ENCODE measurements around the gene HOXB6.

The HOXB6 gene

GRCh38 chr17:48641541-48642058, 36.8 kb upstream of the HOXB6 start:
- ATAC-seq (replicated peaks; ENCODE audit: extremely low read depth, poor library complexity, severe bottlenecking) (no peak), DNase-seq (ENCODE audit: low spot score in 2 of 2) (no peak)
- Mint-ChIP-seq H3K36me3 (ENCODE audit: insufficient read depth) (peaks cover 7% of the 10 kb centered on the region), H3K4me1 (peaks cover 23% of the 10 kb centered on the region), H3K27ac (ENCODE audit: low read depth) (no peak overlapping the region), H3K4me3 (no peak overlapping the region), H3K27me3 (peaks cover 86% of the 10 kb centered on the region), H3K9me3 (no peaks in the 10 kb centered on the region)

- no peaks in the 10 kb centered on the region for H3K9me3 Mint-ChIP-seq
- no peak for DNase-seq (ENCODE audit: low spot score in 2 of 2)
- H3K4me3 Mint-ChIP-seq: no peak overlapping the region
- peaks cover 21% of the 10 kb centered on the region for H3K4me1 Mint-ChIP-seq
- H3K27me3 Mint-ChIP-seq: peaks cover 86% of the 10 kb centered on the region
- H3K36me3 Mint-ChIP-seq (ENCODE audit: insufficient read depth): peaks cover 3% of the 10 kb centered on the region
- ATAC-seq (replicated peaks; ENCODE audit: extremely low read depth, poor library complexity, severe bottlenecking): no peak
- no peak overlapping the region for H3K27ac Mint-ChIP-seq (ENCODE audit: low read depth)
These were observed 36.0 kb upstream of the HOXB6 start for GRCh38 chr17:48640858-48641180.

GRCh38 chr17:48639982-48640857, 35.4 kb upstream of the HOXB6 start:
- Mint-ChIP-seq H3K27me3 (peaks cover 86% of the 10 kb centered on the region), H3K4me1 (peaks cover 15% of the 10 kb centered on the region), H3K27ac (ENCODE audit: low read depth) (no peak overlapping the region), H3K9me3 (no peaks in the 10 kb centered on the region), H3K4me3 (no peak overlapping the region), H3K36me3 (ENCODE audit: insufficient read depth) (peaks cover 4% of the 10 kb centered on the region)
- DNase-seq (ENCODE audit: low spot score in 2 of 2) (no peak), ATAC-seq (replicated peaks; ENCODE audit: extremely low read depth, poor library complexity, severe bottlenecking) (no peak)

GRCh38 chr17:48639136-48639535, 34.4 kb upstream of the HOXB6 start:
- peaks cover 84% of the 10 kb centered on the region for H3K27me3 Mint-ChIP-seq
- no peaks in the 10 kb centered on the region for H3K9me3 Mint-ChIP-seq
- H3K36me3 Mint-ChIP-seq (ENCODE audit: insufficient read depth): peaks cover 4% of the 10 kb centered on the region
- DNase-seq (ENCODE audit: low spot score in 2 of 2): no peak
- no peak overlapping the region for H3K4me3 Mint-ChIP-seq
- no peak overlapping the region for H3K27ac Mint-ChIP-seq (ENCODE audit: low read depth)
- peaks cover 15% of the 10 kb centered on the region for H3K4me1 Mint-ChIP-seq
- no peak for ATAC-seq (replicated peaks; ENCODE audit: extremely low read depth, poor library complexity, severe bottlenecking)

GRCh38 chr17:48637323-48638260, 32.8 kb upstream of the HOXB6 start:
- Mint-ChIP-seq H3K27ac (ENCODE audit: low read depth) (no peak overlapping the region), H3K27me3 (peaks cover 79% of the 10 kb centered on the region), H3K4me1 (peaks cover 15% of the 10 kb centered on the region), H3K4me3 (no peak overlapping the region), H3K9me3 (no peaks in the 10 kb centered on the region), H3K36me3 (ENCODE audit: insufficient read depth) (peaks cover 4% of the 10 kb centered on the region)
- DNase-seq (ENCODE audit: low spot score in 2 of 2) (no peak), ATAC-seq (replicated peaks; ENCODE audit: extremely low read depth, poor library complexity, severe bottlenecking) (no peak)

GRCh38 chr17:48636177-48637018, 31.6 kb upstream of the HOXB6 start:
- H3K4me1 Mint-ChIP-seq: peaks cover 9% of the 10 kb centered on the region
- DNase-seq (ENCODE audit: low spot score in 2 of 2) (peak in 1 of 2 donors; percentile 55), ATAC-seq (replicated peaks; ENCODE audit: extremely low read depth, poor library complexity, severe bottlenecking) (peak; percentile 75)
- peaks cover 4% of the 10 kb centered on the region for H3K36me3 Mint-ChIP-seq (ENCODE audit: insufficient read depth)
- H3K9me3 Mint-ChIP-seq: no peaks in the 10 kb centered on the region
- H3K27ac Mint-ChIP-seq (ENCODE audit: low read depth): no peak overlapping the region
- H3K4me3 Mint-ChIP-seq: peak overlapping the region; percentile 44
- H3K27me3 Mint-ChIP-seq: peaks cover 79% of the 10 kb centered on the region

GRCh38 chr17:48634493-48635208, 29.9 kb upstream of the HOXB6 start:
- Mint-ChIP-seq H3K27ac (ENCODE audit: low read depth) (no peak overlapping the region), H3K36me3 (ENCODE audit: insufficient read depth) (peaks cover 4% of the 10 kb centered on the region), H3K9me3 (no peaks in the 10 kb centered on the region), H3K4me3 (peak overlapping the region; percentile 54), H3K27me3 (peaks cover 79% of the 10 kb centered on the region), H3K4me1 (peaks cover 6% of the 10 kb centered on the region)
- ATAC-seq (replicated peaks; ENCODE audit: extremely low read depth, poor library complexity, severe bottlenecking) (no peak), DNase-seq (ENCODE audit: low spot score in 2 of 2) (no peak)

GRCh38 chr17:48633266-48633677, 28.5 kb upstream of the HOXB6 start:
- Mint-ChIP-seq H3K4me1 (peaks cover 6% of the 10 kb centered on the region), H3K36me3 (ENCODE audit: insufficient read depth) (peaks cover 4% of the 10 kb centered on the region), H3K27ac (ENCODE audit: low read depth) (no peak overlapping the region), H3K4me3 (peak overlapping the region; percentile 16), H3K27me3 (peaks cover 88% of the 10 kb centered on the region), H3K9me3 (no peaks in the 10 kb centered on the region)
- DNase-seq (ENCODE audit: low spot score in 2 of 2): no peak
- no peak for ATAC-seq (replicated peaks; ENCODE audit: extremely low read depth, poor library complexity, severe bottlenecking)

- DNase-seq (ENCODE audit: low spot score in 2 of 2): no peak
- Mint-ChIP-seq H3K9me3 (no peaks in the 10 kb centered on the region), H3K27ac (ENCODE audit: low read depth) (no peak overlapping the region), H3K4me3 (peak overlapping the region; percentile 16), H3K27me3 (peaks cover 91% of the 10 kb centered on the region), H3K36me3 (ENCODE audit: insufficient read depth) (peaks cover 4% of the 10 kb centered on the region), H3K4me1 (peaks cover 6% of the 10 kb centered on the region)
- no peak for ATAC-seq (replicated peaks; ENCODE audit: extremely low read depth, poor library complexity, severe bottlenecking)
These were observed 27.9 kb upstream of the HOXB6 start for GRCh38 chr17:48632579-48633265.

GRCh38 chr17:48631693-48632578, 27.1 kb upstream of the HOXB6 start:
- H3K36me3 Mint-ChIP-seq (ENCODE audit: insufficient read depth): peaks cover 4% of the 10 kb centered on the region
- H3K4me3 Mint-ChIP-seq: no peak overlapping the region
- peaks cover 91% of the 10 kb centered on the region for H3K27me3 Mint-ChIP-seq
- H3K9me3 Mint-ChIP-seq: no peaks in the 10 kb centered on the region
- no peak for ATAC-seq (replicated peaks; ENCODE audit: extremely low read depth, poor library complexity, severe bottlenecking)
- no peak for DNase-seq (ENCODE audit: low spot score in 2 of 2)
- H3K27ac Mint-ChIP-seq (ENCODE audit: low read depth): no peak overlapping the region
- peaks cover 6% of the 10 kb centered on the region for H3K4me1 Mint-ChIP-seq

Data from central memory CD8-positive, alpha-beta T cell (primary cell).